H1 (cell line): ENCODE data around the gene HOMER2. TPM values are rescaled to one million over a fixed set of nuclear protein-coding genes. Genes with fewer than 3 reads are reported as not detected.

Experiments used
- CTCF ChIA-PET: fragments of 300-600 bp; sonication (Branson Sonifier 250); formaldehyde crosslinking; loops from one replicate; lab custom pipeline; 2021; ENCODE audit not compliant: partially characterized antibody; lab: Charles Lee
- POLR2A ChIA-PET: fragments of 300-600 bp; sonication (Branson Sonifier 250); formaldehyde crosslinking; loops from one replicate; lab custom pipeline; 2021; ENCODE audit warnings: inconsistent platforms; ENCODE audit not compliant: partially characterized antibody; lab: Charles Lee
- DNase-seq, 2 experiments: peaks; one replicate each; pipeline versions ENCODE4 v3.0.0 to v3.0.0-alpha.2; 2010 to 2022; ENCODE audit warnings: low spot score in 2 of 2, low read depth in 1 of 2, mixed read lengths in 1 of 2
- FAIRE-seq: peaks from 2 replicates; lab custom pipeline; 2011; peaks lifted over from hg19 to GRCh38; lab: Jason Lieb, UNC
- H2AFZ ChIP-seq: 2 replicates; pipeline ENCODE4 v1.8.1; 2012; ENCODE audit warnings: low read length, inconsistent platforms
- H2AK5ac ChIP-seq: 2 replicates; pipeline ENCODE4 v1.6.1; 2013; ENCODE audit warnings: low read depth, low read length
- H2BK120ac ChIP-seq: replicated peaks from 2 replicates; pipeline ENCODE3; 2013; ENCODE audit warnings: low read depth, low read length, inconsistent platforms
- H2BK12ac ChIP-seq: 2 replicates; pipeline ENCODE4 v1.6.1; 2013; ENCODE audit warnings: low read depth, low read length
- H2BK15ac ChIP-seq: 2 replicates; pipeline ENCODE4 v1.6.1; 2013; ENCODE audit warnings: low read length
- H2BK20ac ChIP-seq: 2 replicates; pipeline ENCODE4 v1.6.1; 2013; ENCODE audit warnings: low read length
- H2BK5ac ChIP-seq: 2 replicates; pipeline ENCODE4 v1.6.1; 2013; ENCODE audit warnings: low read depth, low read length
- H3K14ac ChIP-seq: 2 replicates; pipeline ENCODE4 v1.6.1; 2013; ENCODE audit warnings: inconsistent platforms; ENCODE audit not compliant: insufficient read length
- H3K18ac ChIP-seq: 2 replicates; pipeline ENCODE4 v1.6.1; 2013; ENCODE audit warnings: low read length; ENCODE audit errors: extremely low read depth
- H3K23ac ChIP-seq: 2 replicates; pipeline ENCODE4 v1.6.1; 2013; ENCODE audit warnings: inconsistent platforms; ENCODE audit not compliant: insufficient read length
- H3K23me2 ChIP-seq: 2 replicates; pipeline ENCODE4 v1.6.1; 2013; ENCODE audit warnings: low read depth, low read length
- H3K27ac ChIP-seq: 2 replicates; pipeline ENCODE4 v1.6.1; 2011; ENCODE audit warnings: low read depth, low read length, inconsistent platforms
- H3K27me3 ChIP-seq, 4 experiments: replicated peaks in 1 of 4; 1 replicate in 1 of 4; 2 replicates in 3 of 4; pipeline versions ENCODE4 v1.6.1 to v1.8.1; 2011 to 2013; ENCODE audit warnings: low read length in 3 of 4, mild to moderate bottlenecking in 3 of 4, inconsistent platforms in 2 of 4, mixed read lengths in 2 of 4, moderate library complexity in 1 of 4; ENCODE audit not compliant: control insufficient read depth in 3 of 4, insufficient read depth in 3 of 4; ENCODE audit errors: extremely low read depth in 1 of 4
- H3K36me3 ChIP-seq, 4 experiments: 2 replicates each; pipeline versions ENCODE4 v1.6.1 to v1.8.1; 2011 to 2013; ENCODE audit warnings: mild to moderate bottlenecking in 4 of 4, low read length in 3 of 4, moderate library complexity in 2 of 4, control low read depth in 1 of 4, inconsistent platforms in 1 of 4; ENCODE audit not compliant: insufficient read depth in 4 of 4, control insufficient read depth in 2 of 4
- H3K4ac ChIP-seq: replicated peaks from 2 replicates; pipeline ENCODE3; 2013; ENCODE audit warnings: low read length, low read depth, mixed read lengths, inconsistent platforms; ENCODE audit not compliant: insufficient read length
- H3K4me1 ChIP-seq, 4 experiments: replicated peaks in 1 of 4; 1 replicate in 1 of 4; 2 replicates in 3 of 4; pipeline versions ENCODE4 v1.6.1 to v1.8.1; 2011 to 2013; ENCODE audit warnings: low read length in 3 of 4, inconsistent platforms in 2 of 4, mixed read lengths in 1 of 4; ENCODE audit not compliant: insufficient read depth in 4 of 4, control insufficient read depth in 3 of 4
- H3K4me2 ChIP-seq, 2 experiments: 2 replicates each; pipeline versions ENCODE4 v1.6.1 to v1.8.1; 2011 to 2013; ENCODE audit warnings: low read depth in 2 of 2, low read length in 2 of 2, control low read depth in 1 of 2, inconsistent platforms in 1 of 2, mild to moderate bottlenecking in 1 of 2; ENCODE audit not compliant: insufficient read depth in 1 of 2
- H3K4me3 ChIP-seq, 4 experiments: fragments of 200-600, 300-600 bp in 1 of 4; sonication (generic), shearing (Covaris generic), sonication (Bioruptor Twin) in 1 of 4; 2 replicates each; pipeline versions ENCODE4 v1.5.1 to v1.8.1; 2011 to 2016; ENCODE audit warnings: low read length in 4 of 4, low read depth in 3 of 4, control low read depth in 2 of 4, inconsistent platforms in 2 of 4, mild to moderate bottlenecking in 2 of 4, mixed read lengths in 1 of 4, moderate library complexity in 1 of 4; ENCODE audit not compliant: insufficient read depth in 2 of 4; ENCODE audit errors: extremely low read depth in 1 of 4
- H3K56ac ChIP-seq: replicated peaks from 2 replicates; pipeline ENCODE3; 2013; ENCODE audit warnings: low read depth, mild to moderate bottlenecking, mixed read lengths, low read length, inconsistent platforms; ENCODE audit not compliant: insufficient read length
- H3K79me1 ChIP-seq: 2 replicates; pipeline ENCODE4 v1.6.1; 2013; ENCODE audit warnings: low read depth, low read length, control low read depth
- H3K79me2 ChIP-seq, 2 experiments: 2 replicates each; pipeline versions ENCODE4 v1.6.1 to v1.8.1; 2012 to 2013; ENCODE audit warnings: low read length in 2 of 2, mild to moderate bottlenecking in 2 of 2, inconsistent platforms in 1 of 2; ENCODE audit not compliant: insufficient read depth in 2 of 2, control insufficient read depth in 1 of 2
- H3K9ac ChIP-seq, 4 experiments: replicated peaks in 1 of 4; 1 replicate in 1 of 4; 2 replicates in 3 of 4; pipeline versions ENCODE4 v1.6.1 to v1.8.1; 2011 to 2013; ENCODE audit warnings: low read depth in 3 of 4, low read length in 3 of 4, control low read depth in 2 of 4, mild to moderate bottlenecking in 2 of 4, moderate library complexity in 2 of 4, inconsistent platforms in 1 of 4; ENCODE audit errors: extremely low read depth in 1 of 4
- H3K9me3 ChIP-seq, 2 experiments: 2 replicates each; pipeline versions ENCODE4 v1.6.1 to v1.8.1; 2012 to 2013; ENCODE audit warnings: mild to moderate bottlenecking in 2 of 2, moderate library complexity in 2 of 2, control low read depth in 1 of 2, inconsistent platforms in 1 of 2, low read depth in 1 of 2, low read length in 1 of 2, mixed read lengths in 1 of 2; ENCODE audit not compliant: insufficient read depth in 2 of 2
- H4K20me1 ChIP-seq, 2 experiments: replicated peaks in 1 of 2; 2 replicates each; pipeline versions ENCODE3 to v1.8.1; 2011 to 2013; ENCODE audit warnings: inconsistent platforms in 2 of 2, low read length in 2 of 2, mild to moderate bottlenecking in 1 of 2; ENCODE audit not compliant: insufficient read depth in 2 of 2, control insufficient read depth in 1 of 2
- H4K5ac ChIP-seq: 2 replicates; pipeline ENCODE4 v1.6.1; 2013; ENCODE audit warnings: low read length, low read depth, mixed read lengths, inconsistent platforms; ENCODE audit not compliant: insufficient read length
- H4K8ac ChIP-seq: 2 replicates; pipeline ENCODE4 v1.8.0; 2013; ENCODE audit warnings: mild to moderate bottlenecking, moderate library complexity, low read length, inconsistent platforms; ENCODE audit not compliant: insufficient read depth; ENCODE audit errors: extremely low read depth
- H4K91ac ChIP-seq: replicated peaks from 2 replicates; pipeline ENCODE3; 2013; ENCODE audit warnings: low read length, mixed read lengths, inconsistent platforms; ENCODE audit not compliant: insufficient read length
- BRCA1 ChIP-seq: IDR thresholded peaks from 2 replicates; pipeline ENCODE4 v1.6.1; 2012; ENCODE audit warnings: low read depth, low read length, improper control_type of control experiment
- GTF2F1 ChIP-seq: IDR thresholded peaks from 2 replicates; pipeline ENCODE4 v1.6.1; 2012; ENCODE audit warnings: low read depth, low read length, improper control_type of control experiment, borderline replicate concordance
- KDM1A ChIP-seq: fragments of 200-600, 300-600 bp; sonication (generic); IDR thresholded peaks from 2 replicates; pipeline ENCODE4 v1.7.1; 2016; ENCODE audit warnings: mild to moderate bottlenecking, low read length, borderline replicate concordance
- KDM4A ChIP-seq: IDR thresholded peaks from one replicate; pipeline ENCODE4 v1.7.1; 2012; ENCODE audit warnings: low read depth, mild to moderate bottlenecking, moderate library complexity, low read length, inconsistent platforms; ENCODE audit not compliant: severe bottlenecking
- NANOG ChIP-seq: IDR thresholded peaks from 2 replicates; pipeline ENCODE4 v1.6.1; 2011; ENCODE audit warnings: low read length, low read depth, mild to moderate bottlenecking, inconsistent platforms; ENCODE audit not compliant: insufficient read depth, poor library complexity, severe bottlenecking
- SP1 ChIP-seq: IDR thresholded peaks from 2 replicates; pipeline ENCODE4 v1.6.1; 2011; ENCODE audit warnings: low read depth, low read length
- WGBS, 2 experiments: shearing (Covaris generic) in 1 of 2; methylation state at CpG; one replicate each; pipeline versions ENCODE4 v1.1.6 to v1.1.7; 2013 to 2015; ENCODE audit warnings: low lambda C conversion rate in 2 of 2, mixed read lengths in 2 of 2, inconsistent platforms in 1 of 2, low coverage in 1 of 2, missing lambda C conversion rate in 1 of 2; ENCODE audit not compliant: insufficient replicate concordance in 2 of 2, insufficient coverage in 1 of 2, insufficient read length in 1 of 2; ENCODE audit errors: extremely low coverage in 1 of 2, missing lambda C conversion rate in 1 of 2; 5-methylcytosine and 5-hydroxymethylcytosine counted together
- polyA plus RNA-seq, 7 experiments: library from polyadenylated mRNA; depleted of rRNA in 3 of 7; stranded (reverse) in 5 of 7; unstranded in 2 of 7; fragments of >200 nt in 5 of 7; fragments of 200-250 nt in 2 of 7; gene quantifications; 1 replicate in 5 of 7; 2 replicates in 1 of 7; 4 replicates in 1 of 7; pipeline versions ENCODE4 v1.2.1 to v1.2.3, GENCODE V29; 2011 to 2013; ENCODE audit warnings: missing spikeins in 2 of 7, mixed read lengths in 2 of 7
- total RNA-seq: library from RNA; stranded (reverse); fragmentation: NEBNext Ultra II Directional; extraction: Animal tissue kit (Norgen Biotek cat#: 25700); gene quantifications from 2 replicates; pipeline ENCODE4 v1.2.1, GENCODE V29; 2021

HOMER2 gene
- total and polyA plus RNA-seq, 2 of the 8 experiments (the other 6 are each of a cell fraction or from before 2014, with no cell fraction given): 12.5 to 27.6 TPM

DNA sequence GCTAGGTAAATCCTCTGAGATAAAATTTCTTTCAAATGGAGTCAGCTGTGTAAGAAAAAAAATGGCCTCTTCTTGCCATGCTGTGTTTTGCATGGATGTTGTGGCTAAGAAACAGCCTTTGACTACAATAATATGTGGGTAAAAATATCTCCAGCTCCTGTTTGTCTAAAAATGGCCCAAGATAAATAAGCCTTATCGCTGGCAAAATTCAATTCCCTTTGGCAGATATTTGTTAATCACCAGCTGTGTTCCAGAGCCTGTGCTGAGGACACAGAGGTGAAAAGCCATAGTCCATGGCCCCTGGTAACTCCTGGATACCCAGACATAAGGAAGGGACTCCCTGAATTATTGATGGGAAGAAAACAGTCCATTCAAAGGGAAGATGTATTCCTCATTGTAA, 18.2 kb upstream of the HOMER2 start:
- H3K9me3 ChIP-seq: no peaks in the 10 kb centered on the region
- WGBS, 2 experiments: 73% methylated on average over 1 of the region's 1 CpG; no CpG with 5 or more reads in 1 of the 2 experiments
- no peak for TF ChIP-seq KDM4A
- TF ChIP-seq NANOG: no peak
- no peak for TF ChIP-seq GTF2F1
- TF ChIP-seq BRCA1: no peak
- TF ChIP-seq KDM1A: no peak
- no peak for TF ChIP-seq SP1
- H3K23ac ChIP-seq: no peak overlapping the region
- H3K23me2 ChIP-seq: no peaks in the 10 kb centered on the region
- no peaks in the 10 kb centered on the region for H3K79me2 ChIP-seq
- H3K56ac ChIP-seq: no peak overlapping the region
- ChIA-PET POLR2A (interaction anchor here (0.7 to 1.8 kb wide), 3 partner anchors 13 to 434 kb away, joined by 3 read pairs; partner anchors contain the start of gene RAMAC), CTCF (interaction anchor here (0.7 to 2.4 kb wide), 5 partner anchors 11 to 120 kb away, joined by 3 to 13 read pairs (median 4); no protein-coding TSS in a partner anchor)
- no peak overlapping the region for H2AK5ac ChIP-seq
- H3K4ac ChIP-seq: no peak overlapping the region
- H3K27me3 ChIP-seq: no peaks in the 10 kb centered on the region
- H3K14ac ChIP-seq: no peak overlapping the region
- FAIRE-seq (no peak), DNase-seq (no peak)
- no peak overlapping the region for H3K27ac ChIP-seq
- H3K79me1 ChIP-seq: no peaks in the 10 kb centered on the region
- H2BK12ac ChIP-seq: no peak overlapping the region
- H3K18ac ChIP-seq: no peak overlapping the region
- no peak overlapping the region for H2AFZ ChIP-seq
- no peaks in the 10 kb centered on the region for H3K4me1 ChIP-seq
- H3K4me3 ChIP-seq: no peak overlapping the region
- no peak overlapping the region for H3K9ac ChIP-seq
- no peak overlapping the region for H4K91ac ChIP-seq
- H3K36me3 ChIP-seq: no peaks in the 10 kb centered on the region
- H4K5ac ChIP-seq: no peak overlapping the region
- no peak overlapping the region for H2BK20ac ChIP-seq
- no peak overlapping the region for H2BK120ac ChIP-seq
- H3K4me2 ChIP-seq: no peak overlapping the region
- H2BK15ac ChIP-seq: no peak overlapping the region
- H2BK5ac ChIP-seq: no peak overlapping the region
- no peak overlapping the region for H4K8ac ChIP-seq
- peaks cover 0 to 3% of the 10 kb centered on the region in 2 experiments for H4K20me1 ChIP-seq
